IMR-90 (cell line): ENCODE measurements around the gene FCHSD2. TPM values are rescaled to one million over a fixed set of nuclear protein-coding genes. Genes with fewer than 3 reads are reported as not detected.

Experiments
- ATAC-seq: fragments of 200-7000 bp; cut with Tn5 transposase; 2 replicates; pipeline ENCODE4 v1.9.1; 2020; ENCODE audit warnings: low read depth, mild to moderate bottlenecking, moderate library complexity
- BruUV-seq: library from RNA; stranded (reverse); fragments of 400-500 nt; replicated peaks from 2 replicates; lab custom pipeline; 2021; lab: Mats Ljungman, UMichigan
- CTCF ChIA-PET: fragments of 300-600 bp; formaldehyde crosslinking; extraction: SDS; loops from one replicate; lab custom pipeline; 2021; ENCODE audit warnings: antibody characterized with exemption; lab: Yijun Ruan, JAX
- POLR2A ChIA-PET: fragments of 300-600 bp; sonication (Branson Sonifier 250); formaldehyde crosslinking; loops from one replicate; lab custom pipeline; 2022; ENCODE audit warnings: antibody characterized with exemption; ENCODE audit not compliant: unreplicated experiment; lab: Charles Lee
- DNase-seq: peaks from one replicate; pipeline ENCODE4 v3.0.0; 2013
- H2AFZ ChIP-seq: replicated peaks from 2 replicates; pipeline ENCODE3; 2013; ENCODE audit warnings: low read length, mild to moderate bottlenecking; ENCODE audit not compliant: poor library complexity
- H2AK5ac ChIP-seq: 2 replicates; pipeline ENCODE4 v1.6.1; 2013; ENCODE audit warnings: low read depth, low read length, inconsistent platforms
- H2AK9ac ChIP-seq: replicated peaks from 2 replicates; pipeline ENCODE3; 2013; ENCODE audit warnings: mild to moderate bottlenecking, low read depth, low read length, moderate library complexity; ENCODE audit not compliant: poor library complexity
- H2BK120ac ChIP-seq: 2 replicates; pipeline ENCODE4 v1.6.1; 2013; ENCODE audit warnings: low read depth, low read length, inconsistent platforms
- H2BK15ac ChIP-seq: 3 replicates; pipeline ENCODE4 v1.6.1; 2013; ENCODE audit warnings: low read depth, low read length, inconsistent platforms
- H2BK20ac ChIP-seq: 2 replicates; pipeline ENCODE4 v1.6.1; 2013; ENCODE audit warnings: low read depth, mild to moderate bottlenecking, inconsistent platforms, low read length, moderate library complexity
- H2BK5ac ChIP-seq: 2 replicates; pipeline ENCODE4 v1.6.1; 2013; ENCODE audit warnings: mild to moderate bottlenecking, low read depth, low read length, inconsistent platforms; ENCODE audit not compliant: poor library complexity, severe bottlenecking
- H3K14ac ChIP-seq: replicated peaks from 2 replicates; pipeline ENCODE4 v1.6.1; 2013; ENCODE audit warnings: low read depth, low read length, inconsistent platforms
- H3K18ac ChIP-seq: 2 replicates; pipeline ENCODE4 v1.6.1; 2013; ENCODE audit warnings: low read depth, low read length, control low read depth
- H3K23ac ChIP-seq: 2 replicates; pipeline ENCODE4 v1.6.1; 2013; ENCODE audit warnings: low read depth, low read length, inconsistent platforms
- H3K27ac ChIP-seq: 2 replicates; pipeline ENCODE4 v1.5.1; 2013; ENCODE audit warnings: mild to moderate bottlenecking, control low read depth, low read length; ENCODE audit not compliant: insufficient read depth
- H3K27me3 ChIP-seq: 2 replicates; pipeline ENCODE4 v1.6.1; 2013; ENCODE audit warnings: low read length; ENCODE audit not compliant: control insufficient read depth, insufficient read depth
- H3K36me3 ChIP-seq: 2 replicates; pipeline ENCODE4 v1.6.1; 2013; ENCODE audit warnings: low read length, mixed read lengths; ENCODE audit not compliant: control insufficient read depth, insufficient read depth
- H3K4ac ChIP-seq: 2 replicates; pipeline ENCODE4 v1.6.1; 2013; ENCODE audit warnings: low read depth, low read length, inconsistent platforms
- H3K4me1 ChIP-seq: 2 replicates; pipeline ENCODE4 v1.6.1; 2013; ENCODE audit warnings: low read length, mixed read lengths; ENCODE audit not compliant: control insufficient read depth, insufficient read depth
- H3K4me2 ChIP-seq: 2 replicates; pipeline ENCODE4 v1.6.1; 2013; ENCODE audit warnings: low read depth, mild to moderate bottlenecking, control low read depth, low read length, moderate library complexity
- H3K4me3 ChIP-seq: 2 replicates; pipeline ENCODE4 v1.5.1; 2013; ENCODE audit warnings: low read depth, mild to moderate bottlenecking, control low read depth, low read length, moderate library complexity; ENCODE audit not compliant: insufficient read depth
- H3K56ac ChIP-seq: 2 replicates; pipeline ENCODE4 v1.6.1; 2013; ENCODE audit warnings: low read length, inconsistent platforms; ENCODE audit not compliant: insufficient read depth; ENCODE audit errors: extremely low read depth
- H3K79me1 ChIP-seq, 2 experiments: 2 replicates each; pipeline ENCODE4 v1.6.1; 2013; ENCODE audit warnings: low read length in 2 of 2, inconsistent platforms in 1 of 2, low read depth in 1 of 2
- H3K9ac ChIP-seq: 2 replicates; pipeline ENCODE4 v1.6.1; 2013; ENCODE audit warnings: low read depth, low read length, control low read depth
- H3K9me1 ChIP-seq: 2 replicates; pipeline ENCODE4 v1.6.1; 2013; ENCODE audit warnings: low read length, inconsistent platforms; ENCODE audit not compliant: insufficient read depth
- H3K9me3 ChIP-seq: 2 replicates; pipeline ENCODE4 v1.6.1; 2013; ENCODE audit warnings: low read length; ENCODE audit not compliant: control insufficient read depth, insufficient read depth
- H4K20me1 ChIP-seq: 2 replicates; pipeline ENCODE4 v1.6.1; 2013; ENCODE audit warnings: low read length, inconsistent platforms; ENCODE audit not compliant: insufficient read depth
- H4K5ac ChIP-seq: 2 replicates; pipeline ENCODE4 v1.6.1; 2013; ENCODE audit warnings: mild to moderate bottlenecking, low read depth, low read length, control low read depth
- H4K8ac ChIP-seq, 2 experiments: 2 replicates each; pipeline ENCODE4 v1.6.1; 2013; ENCODE audit warnings: low read depth in 2 of 2, low read length in 2 of 2, control low read depth in 1 of 2, inconsistent platforms in 1 of 2
- H4K91ac ChIP-seq: 2 replicates; pipeline ENCODE4 v1.6.1; 2013; ENCODE audit warnings: low read depth, low read length, inconsistent platforms; ENCODE audit not compliant: insufficient read depth
- BHLHE40 ChIP-seq: fragments of 150-350 bp; IDR thresholded peaks from 2 replicates; pipeline ENCODE4 v1.6.1; 2016; ENCODE audit warnings: mild to moderate bottlenecking, low read depth, low read length
- CEBPB ChIP-seq: IDR thresholded peaks from 2 replicates; pipeline ENCODE4 v1.6.1; 2012; ENCODE audit warnings: low read depth, low read length, improper control_type of control experiment
- CHD1 ChIP-seq: IDR thresholded peaks from 2 replicates; pipeline ENCODE4 v1.6.1; 2012; ENCODE audit warnings: low read depth, low read length, improper control_type of control experiment
- ELK1 ChIP-seq: fragments of 150-350 bp; IDR thresholded peaks from 2 replicates; pipeline ENCODE4 v1.6.1; 2016; ENCODE audit warnings: low read depth, mild to moderate bottlenecking, low read length, moderate library complexity, borderline replicate concordance
- FOS ChIP-seq: fragments of 150-350 bp; IDR thresholded peaks from 2 replicates; pipeline ENCODE4 v1.6.1; 2016; ENCODE audit warnings: low read depth, low read length
- MAFK ChIP-seq: IDR thresholded peaks from 2 replicates; pipeline ENCODE4 v1.6.1; 2012; ENCODE audit warnings: low read depth, low read length, improper control_type of control experiment
- MAZ ChIP-seq: IDR thresholded peaks from 2 replicates; pipeline ENCODE4 v1.6.1; 2012; ENCODE audit warnings: low read depth, mild to moderate bottlenecking, low read length, improper control_type of control experiment, moderate library complexity, borderline replicate concordance
- MXI1 ChIP-seq: IDR thresholded peaks from 2 replicates; pipeline ENCODE4 v1.6.1; 2012; ENCODE audit warnings: low read depth, mild to moderate bottlenecking, low read length, moderate library complexity, borderline replicate concordance
- NFE2L2 ChIP-seq: fragments of 150-350 bp; IDR thresholded peaks from 2 replicates; pipeline ENCODE4 v1.6.1; 2016; ENCODE audit warnings: low read depth, mild to moderate bottlenecking, low read length
- POLR2A ChIP-seq: IDR thresholded peaks from 2 replicates; pipeline ENCODE4 v1.6.1; 2012; ENCODE audit warnings: mild to moderate bottlenecking, low read depth, low read length
- RAD21 ChIP-seq: IDR thresholded peaks from 2 replicates; pipeline ENCODE4 v1.6.1; 2012; ENCODE audit warnings: low read length, improper control_type of control experiment
- RCOR1 ChIP-seq: IDR thresholded peaks from 2 replicates; pipeline ENCODE4 v1.6.1; 2012; ENCODE audit warnings: mild to moderate bottlenecking, low read length, improper control_type of control experiment; ENCODE audit not compliant: insufficient replicate concordance
- USF2 ChIP-seq: fragments of 150-350 bp; IDR thresholded peaks from 2 replicates; pipeline ENCODE4 v1.6.1; 2017; ENCODE audit warnings: mild to moderate bottlenecking, antibody characterized with exemption, low read length, low read depth
- whole genome bisulfite sequencing, 2 experiments: methylation state at CpG; one replicate each; pipeline versions ENCODE4 v1.1.5 to v1.1.7; 2013; ENCODE audit warnings: missing lambda C conversion rate in 2 of 2; ENCODE audit not compliant: insufficient read length in 1 of 2; ENCODE audit errors: extremely low coverage in 2 of 2; 5-methylcytosine and 5-hydroxymethylcytosine counted together
- dilution Hi-C: fragments of 300-500 bp; cut with HindIII; formaldehyde crosslinking; loops from one replicate; pipeline ENCODE4 v1.14.3; 2018; ENCODE audit warnings: low sequenced_read_pairs; ENCODE audit not compliant: unreplicated experiment
- in situ Hi-C: fragments of 300-500 bp; cut with MboI; formaldehyde crosslinking; loops from 3 replicates; pipeline ENCODE4 v1.14.3; 2019; ENCODE audit warnings: low sequenced_read_pairs, inconsistent platforms, mixed read lengths
- intact Hi-C: fragments of 100-400 bp; cut with micrococcal nuclease; formaldehyde crosslinking; loops from 2 replicates; pipeline ENCODE4 v1.10.0; 2022
- polyA plus RNA-seq, 3 experiments: library from polyadenylated mRNA; depleted of rRNA; stranded (reverse); fragments of >200 nt; gene quantifications; 2 replicates each; pipeline ENCODE4 v1.2.3, GENCODE V29; 2012; ENCODE audit warnings: low replicate concordance in 1 of 3
- total RNA-seq: library from RNA; depleted of rRNA; stranded (reverse); fragments of >200 nt; gene quantifications from 2 replicates; pipeline ENCODE4 v1.2.3, GENCODE V29; 2012

Gene FCHSD2
- total and polyA plus RNA-seq, 2 of the 4 experiments (the other 2 are of a cell fraction), result 5.9 to 18.7 TPM

GRCh38 chr11:72988821-72989220 is 153.3 kb downstream of the FCHSD2 start:
- peaks cover 2% of the 10 kb centered on the region for H3K4me1 ChIP-seq
- TF ChIP-seq POLR2A (no peak), CEBPB (no peak), USF2 (no peak), FOS (no peak), RCOR1 (no peak), MAZ (no peak), MAFK (no peak), BHLHE40 (no peak), RAD21 (no peak), ELK1 (no peak), NFE2L2 (no peak), CHD1 (no peak), MXI1 (no peak)
- BruUV-seq, result no TSS peak
- H3K9ac ChIP-seq, result no peak overlapping the region
- DNase-seq (no peak), ATAC-seq (no peak)
- ChIA-PET CTCF (no interaction called here), POLR2A (interaction anchor here (0.5 kb wide), 1 partner anchor 109 kb away, joined by 5 read pairs; no protein-coding TSS in a partner anchor)
- H3K56ac ChIP-seq, result no peak overlapping the region
- H2AK9ac ChIP-seq, result no peak overlapping the region
- no peak overlapping the region for H2BK5ac ChIP-seq
- H3K4ac ChIP-seq, result no peak overlapping the region
- no peak overlapping the region for H3K4me2 ChIP-seq
- no peak overlapping the region for H2BK15ac ChIP-seq
- dilution Hi-C loops, result no loop called here
- H2AFZ ChIP-seq, result no peak overlapping the region
- H3K79me1 ChIP-seq, result peaks cover 11 to 25% of the 10 kb centered on the region in 2 experiments; a peak in 3 of 4 replicates
- in situ Hi-C loops, result no loop called here
- no peak overlapping the region for H4K5ac ChIP-seq
- H3K27ac ChIP-seq, result no peak overlapping the region
- H3K9me1 ChIP-seq, result no peaks in the 10 kb centered on the region
- H3K4me3 ChIP-seq, result no peak overlapping the region
- peaks cover 2% of the 10 kb centered on the region; the same call in 1 of the 2 replicates for H4K20me1 ChIP-seq
- H2BK20ac ChIP-seq, result no peak overlapping the region
- no peak overlapping the region for H4K91ac ChIP-seq
- no peak overlapping the region for H3K14ac ChIP-seq
- no peaks in the 10 kb centered on the region for H3K9me3 ChIP-seq
- peaks cover 1% of the 10 kb centered on the region; the same call in 1 of the 2 replicates for H3K36me3 ChIP-seq
- no peak overlapping the region for H2BK120ac ChIP-seq
- WGBS, 2 experiments, result 70% methylated on average over 2 of the region's 3 CpGs; no CpG with 5 or more reads in 1 of the 2 experiments
- H3K23ac ChIP-seq, result no peak overlapping the region
- H4K8ac ChIP-seq, result no peak overlapping the region
- no peaks in the 10 kb centered on the region for H3K27me3 ChIP-seq
- H3K18ac ChIP-seq, result no peak overlapping the region
- intact Hi-C loops, result no loop called here
- no peak overlapping the region for H2AK5ac ChIP-seq
